SU-DHL-6 (cell line): ENCODE data around the gene TMSB4Y.

Source experiments
- CTCF ChIP-seq: fragments of 200-600 bp; sonication (generic); IDR thresholded peaks from one replicate; pipeline ENCODE4 v1.5.1; 2017; ENCODE audit warnings: antibody characterized with exemption, mild to moderate bottlenecking, low read length, moderate library complexity; ENCODE audit not compliant: insufficient read depth, poor library complexity, severe bottlenecking
- EZH2phosphoT487 ChIP-seq: fragments of 200-600 bp; sonication (generic), shearing (Covaris generic); conservative IDR thresholded peaks from 2 replicates; pipeline ENCODE4 v1.6.1; 2018; ENCODE audit warnings: mild to moderate bottlenecking, antibody characterized with exemption, low read length, moderate library complexity, mixed read lengths

DNA sequence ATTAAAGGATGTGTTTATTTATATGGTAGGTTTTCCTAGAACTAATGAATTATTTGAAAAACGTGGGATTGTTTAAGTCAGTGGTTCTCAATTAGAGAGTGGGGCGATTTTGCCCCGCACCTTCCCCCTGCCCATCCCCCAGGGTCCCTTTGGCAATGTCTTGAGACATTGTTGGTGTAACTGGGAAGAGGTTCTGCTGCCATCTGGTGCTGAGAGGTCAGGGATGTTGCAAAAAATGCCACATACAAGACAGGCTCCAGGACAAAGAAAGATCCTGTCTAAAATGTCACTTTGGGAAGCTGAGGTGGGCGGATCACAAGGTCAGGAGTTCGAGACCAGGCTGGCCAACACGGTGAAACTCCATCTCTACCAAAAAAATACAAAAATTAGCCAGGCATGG lies 25.8 kb downstream of the TMSB4Y start:
- no peak for TF ChIP-seq CTCF
- no peak for TF ChIP-seq EZH2phosphoT487
